Calu3 (cell line): ENCODE measurements around the gene ATP1A4. TPM values are rescaled to one million over a fixed set of nuclear protein-coding genes. Genes with fewer than 3 reads are reported as not detected.

Experiments used
- BruUV-seq: library from RNA; stranded (reverse); fragments of 400-500 nt; replicated peaks from 2 replicates; lab custom pipeline; 2021; lab: Mats Ljungman, UMichigan
- CTCF ChIA-PET: fragments of 300-600 bp; sonication (Branson Sonifier 250); formaldehyde crosslinking; loops from one replicate; lab custom pipeline; 2022; ENCODE audit warnings: antibody characterized with exemption; lab: Charles Lee
- DNase-seq: peaks from one replicate; pipeline ENCODE4 v3.0.0; 2022
- H3K27ac Mint-ChIP-seq: one replicate; pipeline ENCODE4 v1.8.0; 2022; ENCODE audit warnings: mixed read lengths; ENCODE audit not compliant: unreplicated experiment
- H3K27me3 Mint-ChIP-seq: one replicate; pipeline ENCODE4 v1.8.0; 2022; ENCODE audit warnings: mixed read lengths; ENCODE audit not compliant: unreplicated experiment
- H3K36me3 Mint-ChIP-seq: one replicate; pipeline ENCODE4 v1.8.0; 2022; ENCODE audit warnings: mild to moderate bottlenecking, moderate library complexity, mixed read lengths; ENCODE audit not compliant: insufficient read depth, unreplicated experiment
- H3K4me1 Mint-ChIP-seq: one replicate; pipeline ENCODE4 v1.8.0; 2022; ENCODE audit warnings: mild to moderate bottlenecking, low read depth, mixed read lengths; ENCODE audit not compliant: unreplicated experiment
- H3K4me3 Mint-ChIP-seq: one replicate; pipeline ENCODE4 v1.8.0; 2022; ENCODE audit warnings: mild to moderate bottlenecking, low read depth, moderate library complexity, mixed read lengths; ENCODE audit not compliant: unreplicated experiment
- H3K9me3 Mint-ChIP-seq: one replicate; pipeline ENCODE4 v1.8.0; 2022; ENCODE audit warnings: low read depth, mixed read lengths; ENCODE audit not compliant: unreplicated experiment
- CTCF ChIP-seq: fragments of 200-600 bp; IDR thresholded peaks from one replicate; pipeline ENCODE4 v1.8.0; 2022; ENCODE audit warnings: antibody characterized with exemption; ENCODE audit not compliant: unreplicated experiment
- intact Hi-C: fragments of 100-400 bp; cut with micrococcal nuclease; formaldehyde crosslinking; loops from one replicate; pipeline ENCODE4 v1.10.0; 2022; ENCODE audit not compliant: unreplicated experiment
- total RNA-seq: library from RNA; stranded (reverse); gene quantifications from 2 replicates; pipeline ENCODE4 v1.2.3, GENCODE V29; 2022

The ATP1A4 gene
- total RNA-seq, 1 experiment from 2014 or later = not detected

GRCh38 chr1:160127865-160128523, 23.4 kb upstream of the ATP1A4 start:
- intact Hi-C loops = no loop called here
- peaks cover 15% of the 10 kb centered on the region for H3K4me1 Mint-ChIP-seq

GRCh38 chr1:160128636-160129035, 22.8 kb upstream of the ATP1A4 start:
- H3K27ac Mint-ChIP-seq = no peak overlapping the region
- peaks cover 61% of the 10 kb centered on the region for H3K27me3 Mint-ChIP-seq
- CTCF ChIA-PET = no interaction called here
- BruUV-seq = no TSS peak
- H3K9me3 Mint-ChIP-seq = no peaks in the 10 kb centered on the region
- H3K36me3 Mint-ChIP-seq = peaks cover 6% of the 10 kb centered on the region
- TF ChIP-seq CTCF = no peak
- peaks cover 15% of the 10 kb centered on the region for H3K4me1 Mint-ChIP-seq
- H3K4me3 Mint-ChIP-seq = no peak overlapping the region
- intact Hi-C loops = no loop called here
- DNase-seq = no peak

More at GRCh38 chr1:160127865-160128523, 23.4 kb upstream of the ATP1A4 start:
- Mint-ChIP-seq H3K27me3 (peaks cover 55% of the 10 kb centered on the region), H3K9me3 (no peaks in the 10 kb centered on the region), H3K36me3 (peaks cover 9% of the 10 kb centered on the region), H3K27ac (no peak overlapping the region), H3K4me3 (no peak overlapping the region)
- CTCF ChIA-PET = no interaction called here
- BruUV-seq = no TSS peak
- TF ChIP-seq CTCF = no peak
- no peak for DNase-seq

- intact Hi-C loops = no loop called here
These were observed 22.4 kb upstream of the ATP1A4 start for GRCh38 chr1:160129046-160129445.

GRCh38 chr1:160129558-160129957, 21.8 kb upstream of the ATP1A4 start:
- H3K4me3 Mint-ChIP-seq = no peak overlapping the region
- H3K27ac Mint-ChIP-seq = no peak overlapping the region

More at GRCh38 chr1:160129046-160129445, 22.4 kb upstream of the ATP1A4 start:
- Mint-ChIP-seq H3K9me3 (no peaks in the 10 kb centered on the region), H3K4me1 (peaks cover 11% of the 10 kb centered on the region), H3K4me3 (no peak overlapping the region), H3K27me3 (peaks cover 65% of the 10 kb centered on the region), H3K27ac (no peak overlapping the region), H3K36me3 (peaks cover 6% of the 10 kb centered on the region)
- no TSS peak for BruUV-seq
- CTCF ChIA-PET = no interaction called here
- no peak for DNase-seq
- TF ChIP-seq CTCF = no peak

More at GRCh38 chr1:160129558-160129957, 21.8 kb upstream of the ATP1A4 start:
- CTCF ChIA-PET = no interaction called here
- peaks cover 5% of the 10 kb centered on the region for H3K36me3 Mint-ChIP-seq
- BruUV-seq = no TSS peak
- H3K9me3 Mint-ChIP-seq = no peaks in the 10 kb centered on the region
- no peak for DNase-seq
- intact Hi-C loops = no loop called here
- no peak for TF ChIP-seq CTCF
- H3K27me3 Mint-ChIP-seq = peaks cover 71% of the 10 kb centered on the region
- H3K4me1 Mint-ChIP-seq = peaks cover 6% of the 10 kb centered on the region
